ENCODE data around the gene PRMT3. TPM values are rescaled to one million over a fixed set of nuclear protein-coding genes. Genes with fewer than 3 reads are reported as not detected.
A peak's percentile ranks its signal among the peaks of the same experiment; 100 is the strongest.
"Not testable (repeated sequence)": the region's sequence is repeated elsewhere in the genome, so short reads cannot be mapped to it uniquely, and the experiment has no call there.

The PRMT3 gene
- total RNA-seq, 4 donors from 2014 or later, result 15.2 to 38.1 (median 23.0) TPM

GRCh38 chr11:20362481-20362880 lies 25.0 kb upstream of the PRMT3 start:
- no peak overlapping the region for H3K27ac ChIP-seq
- H3K9me3 ChIP-seq, result no peaks in the 10 kb centered on the region
- H3K4me3 ChIP-seq, result no peak overlapping the region
- H3K27me3 ChIP-seq, result no peaks in the 10 kb centered on the region
- H3K4me1 ChIP-seq, result peaks cover 10 to 45% (median 34%) of the 10 kb centered on the region in 3 donors
- DNase-seq, result no peak
- no peak for TF ChIP-seq POLR2A (IDR thresholded peaks at IDR 0.05)
- no peak for TF ChIP-seq CTCF (IDR thresholded peaks at IDR 0.05)
- H3K36me3 ChIP-seq, result no peaks in the 10 kb centered on the region
- 0 to 36% methylated on average over 1 of the region's 1 CpG for WGBS, 2 donors
- intact Hi-C loops (cut with DNase I), result no loop called here

- Histone ChIP-seq H3K27me3 (no peaks in the 10 kb centered on the region), H3K4me3 (peak overlapping the region; percentile 72 to 100 (median 94)), H3K27ac (peak overlapping the region; percentile 93 to 99 (median 98)), H3K9me3 (no peaks in the 10 kb centered on the region), H3K36me3 (no peaks in the 10 kb centered on the region), H3K4me1 (peaks cover 10 to 52% (median 36%) of the 10 kb centered on the region in 3 donors)
- WGBS, 2 donors, result 81 to 84% methylated on average over 2 of the region's 2 CpGs
- DNase-seq, result no peak
- TF ChIP-seq CTCF (IDR thresholded peaks at IDR 0.05) (no peak), POLR2A (IDR thresholded peaks at IDR 0.05) (no peak)
- intact Hi-C loops (cut with DNase I), result no loop called here
Measured at GRCh38 chr11:20363149-20363499, 24.4 kb upstream of the PRMT3 start.

- Histone ChIP-seq H3K27ac (peak within 1 kb of the TSS; percentile 93 to 99 (median 98)), H3K27me3 (no peaks in the 10 kb centered on the region), H3K36me3 (no peaks in the 10 kb centered on the region), H3K9me3 (no peaks in the 10 kb centered on the region), H3K4me1 (peaks cover 10 to 58% (median 40%) of the 10 kb centered on the region in 3 donors), H3K4me3 (peak within 1 kb of the TSS; percentile 72 to 100 (median 94))
- DNase-seq, result no peak
- TF ChIP-seq POLR2A (IDR thresholded peaks at IDR 0.05) (peak in 2 of 4 donors; percentile 49 to 69), CTCF (IDR thresholded peaks at IDR 0.05) (no peak)
- intact Hi-C loops (cut with DNase I), result no loop called here
- WGBS, 2 donors, result 4 to 5% methylated on average over 11 to 14 of the region's 68 CpGs
Measured at GRCh38 chr11:20363500-20364340, 23.8 kb upstream of the PRMT3 start, which contains the start of gene HTATIP2. TSS of gene HTATIP2 (plus strand) at chr11:20363714. CDS start at chr11:20364238, 524 bp downstream.

GRCh38 chr11:20364341-20364792 lies 23.1 kb upstream of the PRMT3 start:
- 10 to 23% methylated on average over 5 to 6 of the region's 6 CpGs for WGBS, 2 donors
- no peak for DNase-seq
- H3K36me3 ChIP-seq, result peaks cover 0 to 1% (median 0%) of the 10 kb centered on the region in 3 donors
- peak overlapping the region; percentile 93 to 99 (median 98) for H3K27ac ChIP-seq
- intact Hi-C loops (cut with DNase I), result no loop called here
- no peak for TF ChIP-seq CTCF (IDR thresholded peaks at IDR 0.05)
- TF ChIP-seq POLR2A (IDR thresholded peaks at IDR 0.05), result no peak
- peak overlapping the region; percentile 72 to 100 (median 94) for H3K4me3 ChIP-seq
- peaks cover 10 to 64% (median 40%) of the 10 kb centered on the region in 3 donors for H3K4me1 ChIP-seq
- no peaks in the 10 kb centered on the region for H3K27me3 ChIP-seq
- no peaks in the 10 kb centered on the region for H3K9me3 ChIP-seq

- H3K9me3 ChIP-seq; intact Hi-C loops (cut with DNase I); H3K4me3 ChIP-seq; H3K27me3 ChIP-seq; DNase-seq: not testable (repeated sequence)
- H3K27ac ChIP-seq, result peak overlapping the region in 2 of 4 donors; percentile 49 to 99
- WGBS, 2 donors, result 72 to 87% methylated on average over 6 of the region's 6 CpGs
- H3K4me1 ChIP-seq, result peaks cover 10 to 69% (median 40%) of the 10 kb centered on the region in 3 donors
- H3K36me3 ChIP-seq, result peaks cover 0 to 12% (median 0%) of the 10 kb centered on the region in 3 donors
Measured at GRCh38 chr11:20365465-20365864, 22.1 kb upstream of the PRMT3 start.

All from esophagus squamous epithelium (tissue), 5 donors.